H1 (cell line): Measurements from ENCODE around the gene TXNDC8. TPM values are rescaled to one million over a fixed set of nuclear protein-coding genes. Genes with fewer than 3 reads are reported as not detected.

Experiments
- CTCF ChIA-PET: fragments of 300-600 bp; sonication (Branson Sonifier 250); formaldehyde crosslinking; loops from one replicate; lab custom pipeline; 2021; ENCODE audit not compliant: partially characterized antibody; lab: Charles Lee
- POLR2A ChIA-PET: fragments of 300-600 bp; sonication (Branson Sonifier 250); formaldehyde crosslinking; loops from one replicate; lab custom pipeline; 2021; ENCODE audit warnings: inconsistent platforms; ENCODE audit not compliant: partially characterized antibody; lab: Charles Lee
- DNase-seq, 2 experiments: peaks; one replicate each; pipeline versions ENCODE4 v3.0.0 to v3.0.0-alpha.2; 2010 to 2022; ENCODE audit warnings: low spot score in 2 of 2, low read depth in 1 of 2, mixed read lengths in 1 of 2
- FAIRE-seq: peaks from 2 replicates; lab custom pipeline; 2011; peaks lifted over from hg19 to GRCh38; lab: Jason Lieb, UNC
- H2AFZ ChIP-seq: 2 replicates; pipeline ENCODE4 v1.8.1; 2012; ENCODE audit warnings: low read length, inconsistent platforms
- H2AK5ac ChIP-seq: 2 replicates; pipeline ENCODE4 v1.6.1; 2013; ENCODE audit warnings: low read depth, low read length
- H2BK120ac ChIP-seq: replicated peaks from 2 replicates; pipeline ENCODE3; 2013; ENCODE audit warnings: low read depth, low read length, inconsistent platforms
- H2BK12ac ChIP-seq: 2 replicates; pipeline ENCODE4 v1.6.1; 2013; ENCODE audit warnings: low read depth, low read length
- H2BK15ac ChIP-seq: 2 replicates; pipeline ENCODE4 v1.6.1; 2013; ENCODE audit warnings: low read length
- H2BK20ac ChIP-seq: 2 replicates; pipeline ENCODE4 v1.6.1; 2013; ENCODE audit warnings: low read length
- H2BK5ac ChIP-seq: 2 replicates; pipeline ENCODE4 v1.6.1; 2013; ENCODE audit warnings: low read depth, low read length
- H3K14ac ChIP-seq: 2 replicates; pipeline ENCODE4 v1.6.1; 2013; ENCODE audit warnings: inconsistent platforms; ENCODE audit not compliant: insufficient read length
- H3K18ac ChIP-seq: 2 replicates; pipeline ENCODE4 v1.6.1; 2013; ENCODE audit warnings: low read length; ENCODE audit errors: extremely low read depth
- H3K23ac ChIP-seq: 2 replicates; pipeline ENCODE4 v1.6.1; 2013; ENCODE audit warnings: inconsistent platforms; ENCODE audit not compliant: insufficient read length
- H3K23me2 ChIP-seq: 2 replicates; pipeline ENCODE4 v1.6.1; 2013; ENCODE audit warnings: low read depth, low read length
- H3K27ac ChIP-seq: 2 replicates; pipeline ENCODE4 v1.6.1; 2011; ENCODE audit warnings: low read depth, low read length, inconsistent platforms
- H3K27me3 ChIP-seq, 4 experiments: replicated peaks in 1 of 4; 1 replicate in 1 of 4; 2 replicates in 3 of 4; pipeline versions ENCODE4 v1.6.1 to v1.8.1; 2011 to 2013; ENCODE audit warnings: low read length in 3 of 4, mild to moderate bottlenecking in 3 of 4, inconsistent platforms in 2 of 4, mixed read lengths in 2 of 4, moderate library complexity in 1 of 4; ENCODE audit not compliant: control insufficient read depth in 3 of 4, insufficient read depth in 3 of 4; ENCODE audit errors: extremely low read depth in 1 of 4
- H3K36me3 ChIP-seq, 4 experiments: 2 replicates each; pipeline versions ENCODE4 v1.6.1 to v1.8.1; 2011 to 2013; ENCODE audit warnings: mild to moderate bottlenecking in 4 of 4, low read length in 3 of 4, moderate library complexity in 2 of 4, control low read depth in 1 of 4, inconsistent platforms in 1 of 4; ENCODE audit not compliant: insufficient read depth in 4 of 4, control insufficient read depth in 2 of 4
- H3K4ac ChIP-seq: replicated peaks from 2 replicates; pipeline ENCODE3; 2013; ENCODE audit warnings: low read length, low read depth, mixed read lengths, inconsistent platforms; ENCODE audit not compliant: insufficient read length
- H3K4me1 ChIP-seq, 4 experiments: replicated peaks in 1 of 4; 1 replicate in 1 of 4; 2 replicates in 3 of 4; pipeline versions ENCODE4 v1.6.1 to v1.8.1; 2011 to 2013; ENCODE audit warnings: low read length in 3 of 4, inconsistent platforms in 2 of 4, mixed read lengths in 1 of 4; ENCODE audit not compliant: insufficient read depth in 4 of 4, control insufficient read depth in 3 of 4
- H3K4me2 ChIP-seq, 2 experiments: 2 replicates each; pipeline versions ENCODE4 v1.6.1 to v1.8.1; 2011 to 2013; ENCODE audit warnings: low read depth in 2 of 2, low read length in 2 of 2, control low read depth in 1 of 2, inconsistent platforms in 1 of 2, mild to moderate bottlenecking in 1 of 2; ENCODE audit not compliant: insufficient read depth in 1 of 2
- H3K4me3 ChIP-seq, 4 experiments: fragments of 200-600, 300-600 bp in 1 of 4; sonication (generic), shearing (Covaris generic), sonication (Bioruptor Twin) in 1 of 4; 2 replicates each; pipeline versions ENCODE4 v1.5.1 to v1.8.1; 2011 to 2016; ENCODE audit warnings: low read length in 4 of 4, low read depth in 3 of 4, control low read depth in 2 of 4, inconsistent platforms in 2 of 4, mild to moderate bottlenecking in 2 of 4, mixed read lengths in 1 of 4, moderate library complexity in 1 of 4; ENCODE audit not compliant: insufficient read depth in 2 of 4; ENCODE audit errors: extremely low read depth in 1 of 4
- H3K56ac ChIP-seq: replicated peaks from 2 replicates; pipeline ENCODE3; 2013; ENCODE audit warnings: low read depth, mild to moderate bottlenecking, mixed read lengths, low read length, inconsistent platforms; ENCODE audit not compliant: insufficient read length
- H3K79me1 ChIP-seq: 2 replicates; pipeline ENCODE4 v1.6.1; 2013; ENCODE audit warnings: low read depth, low read length, control low read depth
- H3K79me2 ChIP-seq, 2 experiments: 2 replicates each; pipeline versions ENCODE4 v1.6.1 to v1.8.1; 2012 to 2013; ENCODE audit warnings: low read length in 2 of 2, mild to moderate bottlenecking in 2 of 2, inconsistent platforms in 1 of 2; ENCODE audit not compliant: insufficient read depth in 2 of 2, control insufficient read depth in 1 of 2
- H3K9ac ChIP-seq, 4 experiments: replicated peaks in 1 of 4; 1 replicate in 1 of 4; 2 replicates in 3 of 4; pipeline versions ENCODE4 v1.6.1 to v1.8.1; 2011 to 2013; ENCODE audit warnings: low read depth in 3 of 4, low read length in 3 of 4, control low read depth in 2 of 4, mild to moderate bottlenecking in 2 of 4, moderate library complexity in 2 of 4, inconsistent platforms in 1 of 4; ENCODE audit errors: extremely low read depth in 1 of 4
- H3K9me3 ChIP-seq, 2 experiments: 2 replicates each; pipeline versions ENCODE4 v1.6.1 to v1.8.1; 2012 to 2013; ENCODE audit warnings: mild to moderate bottlenecking in 2 of 2, moderate library complexity in 2 of 2, control low read depth in 1 of 2, inconsistent platforms in 1 of 2, low read depth in 1 of 2, low read length in 1 of 2, mixed read lengths in 1 of 2; ENCODE audit not compliant: insufficient read depth in 2 of 2
- H4K20me1 ChIP-seq, 2 experiments: replicated peaks in 1 of 2; 2 replicates each; pipeline versions ENCODE3 to v1.8.1; 2011 to 2013; ENCODE audit warnings: inconsistent platforms in 2 of 2, low read length in 2 of 2, mild to moderate bottlenecking in 1 of 2; ENCODE audit not compliant: insufficient read depth in 2 of 2, control insufficient read depth in 1 of 2
- H4K5ac ChIP-seq: 2 replicates; pipeline ENCODE4 v1.6.1; 2013; ENCODE audit warnings: low read length, low read depth, mixed read lengths, inconsistent platforms; ENCODE audit not compliant: insufficient read length
- H4K8ac ChIP-seq: 2 replicates; pipeline ENCODE4 v1.8.0; 2013; ENCODE audit warnings: mild to moderate bottlenecking, moderate library complexity, low read length, inconsistent platforms; ENCODE audit not compliant: insufficient read depth; ENCODE audit errors: extremely low read depth
- H4K91ac ChIP-seq: replicated peaks from 2 replicates; pipeline ENCODE3; 2013; ENCODE audit warnings: low read length, mixed read lengths, inconsistent platforms; ENCODE audit not compliant: insufficient read length
- ASH2L ChIP-seq: fragments of 200-600, 300-600 bp; sonication (generic); IDR thresholded peaks from one replicate; pipeline ENCODE4 v1.7.1; 2017; ENCODE audit warnings: low read length
- CHD2 ChIP-seq: IDR thresholded peaks from 2 replicates; pipeline ENCODE4 v1.6.1; 2012; ENCODE audit warnings: low read length, improper control_type of control experiment
- JUND ChIP-seq: IDR thresholded peaks from 2 replicates; pipeline ENCODE4 v1.6.1; 2011; ENCODE audit warnings: mild to moderate bottlenecking, improper control_type of control experiment, low read length
- NANOG ChIP-seq: IDR thresholded peaks from 2 replicates; pipeline ENCODE4 v1.6.1; 2011; ENCODE audit warnings: low read length, low read depth, mild to moderate bottlenecking, inconsistent platforms; ENCODE audit not compliant: insufficient read depth, poor library complexity, severe bottlenecking
- POLR2AphosphoS5 ChIP-seq: IDR thresholded peaks from 2 replicates; pipeline ENCODE4 v1.6.1; 2011; ENCODE audit warnings: low read depth, low read length
- SP2 ChIP-seq: IDR thresholded peaks from 2 replicates; pipeline ENCODE4 v1.6.1; 2012; ENCODE audit warnings: mild to moderate bottlenecking, low read length, inconsistent platforms
- TAF1 ChIP-seq: IDR thresholded peaks from 2 replicates; pipeline ENCODE4 v1.6.1; 2011; ENCODE audit warnings: mild to moderate bottlenecking, low read depth, low read length
- TCF12 ChIP-seq: IDR thresholded peaks from 2 replicates; pipeline ENCODE4 v1.6.1; 2011; ENCODE audit warnings: low read depth, mild to moderate bottlenecking, low read length
- WGBS, 2 experiments: shearing (Covaris generic) in 1 of 2; methylation state at CpG; one replicate each; pipeline versions ENCODE4 v1.1.6 to v1.1.7; 2013 to 2015; ENCODE audit warnings: low lambda C conversion rate in 2 of 2, mixed read lengths in 2 of 2, inconsistent platforms in 1 of 2, low coverage in 1 of 2, missing lambda C conversion rate in 1 of 2; ENCODE audit not compliant: insufficient replicate concordance in 2 of 2, insufficient coverage in 1 of 2, insufficient read length in 1 of 2; ENCODE audit errors: extremely low coverage in 1 of 2, missing lambda C conversion rate in 1 of 2; 5-methylcytosine and 5-hydroxymethylcytosine counted together
- polyA plus RNA-seq, 7 experiments: library from polyadenylated mRNA; depleted of rRNA in 3 of 7; stranded (reverse) in 5 of 7; unstranded in 2 of 7; fragments of >200 nt in 5 of 7; fragments of 200-250 nt in 2 of 7; gene quantifications; 1 replicate in 5 of 7; 2 replicates in 1 of 7; 4 replicates in 1 of 7; pipeline versions ENCODE4 v1.2.1 to v1.2.3, GENCODE V29; 2011 to 2013; ENCODE audit warnings: missing spikeins in 2 of 7, mixed read lengths in 2 of 7
- total RNA-seq: library from RNA; stranded (reverse); fragmentation: NEBNext Ultra II Directional; extraction: Animal tissue kit (Norgen Biotek cat#: 25700); gene quantifications from 2 replicates; pipeline ENCODE4 v1.2.1, GENCODE V29; 2021
- TF ChIP-seq, protein P1 (sequence below), 3 experiments: IDR thresholded peaks; 1 replicate in 2 of 3; 2 replicates in 1 of 3; pipeline versions ENCODE4 v1.5.1 to v1.6.1; 2011; ENCODE audit warnings: low read length in 3 of 3, mild to moderate bottlenecking in 3 of 3, inconsistent platforms in 2 of 3, low read depth in 1 of 3, moderate library complexity in 1 of 3; ENCODE audit not compliant: insufficient read depth in 1 of 3; ENCODE audit errors: control extremely low read depth in 1 of 3
- TF ChIP-seq, protein P2 (sequence below): IDR thresholded peaks from 2 replicates; pipeline ENCODE4 v1.6.1; 2011; ENCODE audit warnings: low read depth, mild to moderate bottlenecking, low read length; ENCODE audit not compliant: insufficient read depth
- TF ChIP-seq, protein P3 (sequence below): IDR thresholded peaks from 2 replicates; pipeline ENCODE4 v1.6.1; 2012; ENCODE audit warnings: inconsistent platforms

The TXNDC8 gene
- total and polyA plus RNA-seq, 2 of the 8 experiments (the other 6 are each of a cell fraction or from before 2014, with no cell fraction given) = not detected

DNA sequence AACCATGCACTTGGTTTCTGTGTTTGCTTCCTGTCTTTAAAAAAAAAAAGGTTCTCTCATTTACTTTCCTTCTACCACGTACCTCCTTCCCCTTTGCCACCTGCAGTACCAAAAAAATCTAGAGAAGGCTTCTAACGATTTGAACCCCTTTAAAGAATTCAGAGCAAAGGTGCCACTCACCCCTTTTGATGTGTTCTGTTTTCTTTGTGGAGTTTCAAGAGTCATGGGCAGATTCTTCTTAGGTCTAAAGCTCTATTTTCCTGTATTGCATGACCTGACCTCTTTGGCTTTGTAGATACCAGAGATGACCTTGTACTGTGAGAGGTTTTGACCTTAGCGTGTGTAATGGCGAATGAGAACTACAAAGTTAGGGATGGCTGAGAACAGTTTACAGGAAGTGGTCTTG, 29.0 kb downstream of the TXNDC8 start:
- H3K27me3 ChIP-seq = no peaks in the 10 kb centered on the region
- DNase-seq = no peak
- no peak overlapping the region for H2BK12ac ChIP-seq
- H3K36me3 ChIP-seq = no peaks in the 10 kb centered on the region
- H3K4me3 ChIP-seq = no peak overlapping the region
- no peak overlapping the region for H3K4me2 ChIP-seq
- H2BK120ac ChIP-seq = no peak overlapping the region
- H2BK5ac ChIP-seq = no peak overlapping the region
- 84% methylated on average over 4 of the region's 4 CpGs; no CpG with 5 or more reads in 1 of the 2 experiments for WGBS, 2 experiments
- no peak overlapping the region for H4K5ac ChIP-seq
- no peaks in the 10 kb centered on the region for H4K20me1 ChIP-seq
- no peak overlapping the region for H3K56ac ChIP-seq
- H3K23me2 ChIP-seq = no peaks in the 10 kb centered on the region
- H2AK5ac ChIP-seq = no peak overlapping the region
- H3K9ac ChIP-seq = no peak overlapping the region
- no peaks in the 10 kb centered on the region for H3K79me1 ChIP-seq
- no peak overlapping the region for H4K8ac ChIP-seq
- H3K79me2 ChIP-seq = no peaks in the 10 kb centered on the region
- no peak for FAIRE-seq
- H3K4me1 ChIP-seq = peaks cover 0 to 9% (median 3%) of the 10 kb centered on the region in 4 experiments; a peak in 4 of 7 replicates
- no peak overlapping the region for H2AFZ ChIP-seq
- peaks cover 0 to 3% of the 10 kb centered on the region in 2 experiments; a peak in 1 of 4 replicates for H3K9me3 ChIP-seq
- POLR2A ChIA-PET = no interaction called here
- H2BK15ac ChIP-seq = no peak overlapping the region
- no peak overlapping the region for H3K23ac ChIP-seq
- no peak overlapping the region for H3K18ac ChIP-seq
- H2BK20ac ChIP-seq = no peak overlapping the region
- no peak overlapping the region for H4K91ac ChIP-seq
- no peak overlapping the region for H3K4ac ChIP-seq
- no peak overlapping the region for H3K27ac ChIP-seq
- H3K14ac ChIP-seq = no peak overlapping the region
- CTCF ChIA-PET = interaction anchor here (1.8 kb wide), 1 partner anchor 32 kb away, joined by 6 read pairs; no protein-coding TSS in a partner anchor
- TF ChIP-seq TAF1 (no peak), POLR2AphosphoS5 (no peak), JUND (no peak), ASH2L (no peak), TCF12 (no peak), CHD2 (no peak), NANOG (no peak), SP2 (no peak)
- TF ChIP-seq, protein P1, sequence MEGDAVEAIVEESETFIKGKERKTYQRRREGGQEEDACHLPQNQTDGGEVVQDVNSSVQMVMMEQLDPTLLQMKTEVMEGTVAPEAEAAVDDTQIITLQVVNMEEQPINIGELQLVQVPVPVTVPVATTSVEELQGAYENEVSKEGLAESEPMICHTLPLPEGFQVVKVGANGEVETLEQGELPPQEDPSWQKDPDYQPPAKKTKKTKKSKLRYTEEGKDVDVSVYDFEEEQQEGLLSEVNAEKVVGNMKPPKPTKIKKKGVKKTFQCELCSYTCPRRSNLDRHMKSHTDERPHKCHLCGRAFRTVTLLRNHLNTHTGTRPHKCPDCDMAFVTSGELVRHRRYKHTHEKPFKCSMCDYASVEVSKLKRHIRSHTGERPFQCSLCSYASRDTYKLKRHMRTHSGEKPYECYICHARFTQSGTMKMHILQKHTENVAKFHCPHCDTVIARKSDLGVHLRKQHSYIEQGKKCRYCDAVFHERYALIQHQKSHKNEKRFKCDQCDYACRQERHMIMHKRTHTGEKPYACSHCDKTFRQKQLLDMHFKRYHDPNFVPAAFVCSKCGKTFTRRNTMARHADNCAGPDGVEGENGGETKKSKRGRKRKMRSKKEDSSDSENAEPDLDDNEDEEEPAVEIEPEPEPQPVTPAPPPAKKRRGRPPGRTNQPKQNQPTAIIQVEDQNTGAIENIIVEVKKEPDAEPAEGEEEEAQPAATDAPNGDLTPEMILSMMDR (IDR thresholded peaks at IDR 0.05; ENCODE audit: control extremely low read depth in 1 of 3, insufficient read depth in 1 of 3, low read depth in 1 of 3, low read length in 3 of 3) = no peak
- TF ChIP-seq, protein P2, sequence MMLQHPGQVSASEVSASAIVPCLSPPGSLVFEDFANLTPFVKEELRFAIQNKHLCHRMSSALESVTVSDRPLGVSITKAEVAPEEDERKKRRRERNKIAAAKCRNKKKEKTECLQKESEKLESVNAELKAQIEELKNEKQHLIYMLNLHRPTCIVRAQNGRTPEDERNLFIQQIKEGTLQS = no peak
- TF ChIP-seq, protein P3, sequence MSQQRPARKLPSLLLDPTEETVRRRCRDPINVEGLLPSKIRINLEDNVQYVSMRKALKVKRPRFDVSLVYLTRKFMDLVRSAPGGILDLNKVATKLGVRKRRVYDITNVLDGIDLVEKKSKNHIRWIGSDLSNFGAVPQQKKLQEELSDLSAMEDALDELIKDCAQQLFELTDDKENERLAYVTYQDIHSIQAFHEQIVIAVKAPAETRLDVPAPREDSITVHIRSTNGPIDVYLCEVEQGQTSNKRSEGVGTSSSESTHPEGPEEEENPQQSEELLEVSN = no peak
